Liver (tissue), 3 donors: Measurements from ENCODE around the gene CACNG4.

Experiments used
- CTCF ChIP-seq: fragments of 150-350 bp; IDR thresholded peaks from 2 replicates; pipeline ENCODE4 v1.5.1; 2017; ENCODE audit warnings: improper control_type of control experiment, low read depth, low read length; ENCODE audit not compliant: missing input control
- EGR1 ChIP-seq, 2 donors: IDR thresholded peaks; 2 replicates each; pipeline ENCODE4 v1.6.1; 2016 to 2018; ENCODE audit warnings: antibody characterized with exemption in 2 of 2, low read depth in 2 of 2
- GABPA ChIP-seq, 2 donors: IDR thresholded peaks in 1 of 2; conservative IDR thresholded peaks in 1 of 2; 2 replicates each; pipeline ENCODE4 v1.6.1; 2016; ENCODE audit warnings: antibody characterized with exemption in 2 of 2, mild to moderate bottlenecking in 1 of 2, moderate library complexity in 1 of 2
- HNF4G ChIP-seq: IDR thresholded peaks from 2 replicates; pipeline ENCODE4 v1.6.1; 2016; ENCODE audit warnings: antibody characterized with exemption
- JUND ChIP-seq, 2 donors: IDR thresholded peaks; 2 replicates each; pipeline ENCODE4 v1.6.1; 2016; ENCODE audit warnings: antibody characterized with exemption in 2 of 2
- MAX ChIP-seq: IDR thresholded peaks from 2 replicates; pipeline ENCODE4 v1.6.1; 2016; ENCODE audit warnings: antibody characterized with exemption
- RAD21 ChIP-seq, 2 donors: IDR thresholded peaks; 2 replicates each; pipeline ENCODE4 v1.6.1; 2016; ENCODE audit warnings: antibody characterized with exemption in 2 of 2, mild to moderate bottlenecking in 2 of 2
- REST ChIP-seq: IDR thresholded peaks from 2 replicates; pipeline ENCODE4 v1.6.1; 2016; ENCODE audit warnings: antibody characterized with exemption, mild to moderate bottlenecking
- RXRA ChIP-seq, 2 donors: IDR thresholded peaks; 2 replicates each; pipeline ENCODE4 v1.6.1; 2017 to 2018; ENCODE audit warnings: antibody characterized with exemption in 2 of 2, mild to moderate bottlenecking in 1 of 2
- SP1 ChIP-seq: IDR thresholded peaks from 2 replicates; pipeline ENCODE4 v1.6.1; 2018; ENCODE audit warnings: antibody characterized with exemption, mild to moderate bottlenecking
- TAF1 ChIP-seq: conservative IDR thresholded peaks from 2 replicates; pipeline ENCODE4 v1.6.1; 2016; ENCODE audit warnings: antibody characterized with exemption, mild to moderate bottlenecking
- YY1 ChIP-seq: IDR thresholded peaks from 2 replicates; pipeline ENCODE4 v1.6.1; 2016; ENCODE audit warnings: antibody characterized with exemption, mild to moderate bottlenecking
- ZBTB33 ChIP-seq: IDR thresholded peaks from 2 replicates; pipeline ENCODE4 v1.6.1; 2016; ENCODE audit warnings: antibody characterized with exemption
- donor health status: healthy.
- donor health status: healthy.

- no peak for TF ChIP-seq TAF1
- no peak for TF ChIP-seq CTCF
- no peak for TF ChIP-seq MAX
- no peak for TF ChIP-seq ZBTB33
- TF ChIP-seq RXRA (IDR thresholded peaks at IDR 0.05), result no peak
- no peak for TF ChIP-seq REST
- TF ChIP-seq YY1, result no peak
- no peak for TF ChIP-seq GABPA (IDR thresholded peaks at IDR 0.05 in 1 of 2, conservative IDR thresholded peaks at IDR 0.05 in 1 of 2)
- no peak for TF ChIP-seq EGR1 (IDR thresholded peaks at IDR 0.05; ENCODE audit: low read depth in 2 of 2)
- TF ChIP-seq JUND (IDR thresholded peaks at IDR 0.05), result no peak
- TF ChIP-seq SP1, result no peak
- no peak for TF ChIP-seq RAD21 (IDR thresholded peaks at IDR 0.05)
- no peak for TF ChIP-seq HNF4G
Observed at GRCh38 chr17:66941773-66942450, 22.6 kb upstream of the CACNG4 start.
